Activated T-cell treated with anti-CD3 and anti-CD28 coated beads for 1 hour (primary cell): ENCODE results near the gene P2RX5.
A peak's percentile ranks its signal among the peaks of the same experiment; 100 is the strongest.

Experiments used
- DNase-seq: peaks from one replicate; pipeline ENCODE4 v3.0.0-alpha.2; 2020; ENCODE audit warnings: low read depth

P2RX5 gene

GRCh38 chr17:3656755-3657587 is 39.0 kb downstream of the P2RX5 start:
- DNase-seq, result no peak

GRCh38 chr17:3656353-3656752 is 39.6 kb downstream of the P2RX5 start:
- DNase-seq, result no peak

- DNase-seq, result no peak
Measured at GRCh38 chr17:3655766-3656165, 40.2 kb downstream of the P2RX5 start.

- peak; percentile 26 for DNase-seq
Measured at GRCh38 chr17:3647769-3648555, 48.0 kb downstream of the P2RX5 start.

- no peak for DNase-seq
Measured at GRCh38 chr17:3647251-3647650, 48.7 kb downstream of the P2RX5 start.

GRCh38 chr17:3645310-3645709 is 50.6 kb downstream of the P2RX5 start:
- no peak for DNase-seq

GRCh38 chr17:3643889-3644349 is 52.0 kb downstream of the P2RX5 start:
- DNase-seq, result no peak

- no peak for DNase-seq
Measured at GRCh38 chr17:3641717-3642486, 54.1 kb downstream of the P2RX5 start.

- DNase-seq, result no peak
Measured at GRCh38 chr17:3641014-3641413, 54.9 kb downstream of the P2RX5 start.

- no peak for DNase-seq
Measured at GRCh38 chr17:3639981-3640596, 55.9 kb downstream of the P2RX5 start.

GRCh38 chr17:3636908-3637373 is 59.0 kb downstream of the P2RX5 start:
- DNase-seq, result no peak

- DNase-seq, result peak; percentile 89
Measured at GRCh38 chr17:3636154-3636907, 59.6 kb downstream of the P2RX5 start, which contains the start of the genes CTNS and SHPK. Gene CTNS (plus strand): TSS chr17:3636760. CDS start chr17:3640207, 3,447 bp downstream. Gene SHPK (minus strand): TSS chr17:3636250. CDS start chr17:3636219, 31 bp downstream.

GRCh38 chr17:3635474-3636153 is 60.3 kb downstream of the P2RX5 start:
- DNase-seq, result no peak

- no peak for DNase-seq
Measured at GRCh38 chr17:3632287-3632686, 63.7 kb downstream of the P2RX5 start.

GRCh38 chr17:3630781-3631180 is 65.2 kb downstream of the P2RX5 start:
- DNase-seq, result no peak

GRCh38 chr17:3627769-3628167 is 68.2 kb downstream of the P2RX5 start:
- no peak for DNase-seq

- no peak for DNase-seq
Measured at GRCh38 chr17:3626831-3627768, 68.9 kb downstream of the P2RX5 start.
